T1000 (cell line): ENCODE measurements around the gene CILP.

Experiments used
- DNase-seq: peaks from one replicate; lab custom pipeline; 2025; ENCODE audit warnings: mixed read lengths; lab: John Stamatoyannopoulos, UW

The CILP gene

DNA sequence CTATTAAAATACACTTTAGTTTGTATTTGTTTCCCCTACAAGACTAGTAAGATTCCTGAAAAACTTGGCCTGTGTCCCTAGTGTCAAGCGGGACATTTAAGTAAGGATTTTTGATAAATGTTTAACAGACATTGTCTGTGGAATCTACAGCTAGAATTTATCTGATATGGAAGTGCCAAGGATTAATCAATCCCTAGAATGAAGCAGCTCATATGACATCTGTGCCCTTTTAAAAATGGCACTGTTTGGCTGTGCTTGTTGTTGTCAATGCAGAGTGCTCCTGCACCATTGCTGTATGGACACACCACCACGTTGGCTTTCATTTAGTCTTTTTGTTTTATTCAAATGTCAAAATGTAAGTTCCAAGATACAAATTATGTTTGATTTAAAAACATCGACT lies 63.4 kb downstream of the CILP start:
- DNase-seq = no peak

DNA sequence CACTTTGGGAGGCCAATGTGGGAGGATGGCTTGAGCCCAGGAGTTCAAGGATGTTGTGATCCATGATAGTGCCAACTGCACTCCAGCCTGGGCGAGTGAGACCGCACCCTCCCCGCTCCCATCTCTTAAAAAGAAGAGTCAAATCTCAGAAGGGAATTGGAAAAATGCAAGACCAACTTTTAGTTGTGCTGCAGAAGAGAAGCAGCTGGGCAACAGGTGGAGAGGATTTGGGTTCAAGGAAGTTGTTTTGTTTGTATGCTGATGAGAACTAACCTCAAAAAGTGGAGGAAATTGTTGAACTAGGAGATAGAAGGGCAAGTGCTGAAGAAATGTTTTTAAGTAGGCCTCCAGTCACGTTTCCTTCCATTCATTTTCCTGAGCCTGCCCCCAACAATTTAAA lies 64.8 kb downstream of the CILP start:
- no peak for DNase-seq
